Activated gamma-delta T cell treated with anti-CD3 and anti-CD28 coated beads, Interleukin-2, amount 50 U/mL, for 16 hours (primary cell): ENCODE data around the gene KAT6B.

Experiments used
- DNase-seq: peaks from one replicate; pipeline ENCODE4 v3.0.0-alpha.2; 2020; ENCODE audit warnings: low read depth

KAT6B gene

DNA sequence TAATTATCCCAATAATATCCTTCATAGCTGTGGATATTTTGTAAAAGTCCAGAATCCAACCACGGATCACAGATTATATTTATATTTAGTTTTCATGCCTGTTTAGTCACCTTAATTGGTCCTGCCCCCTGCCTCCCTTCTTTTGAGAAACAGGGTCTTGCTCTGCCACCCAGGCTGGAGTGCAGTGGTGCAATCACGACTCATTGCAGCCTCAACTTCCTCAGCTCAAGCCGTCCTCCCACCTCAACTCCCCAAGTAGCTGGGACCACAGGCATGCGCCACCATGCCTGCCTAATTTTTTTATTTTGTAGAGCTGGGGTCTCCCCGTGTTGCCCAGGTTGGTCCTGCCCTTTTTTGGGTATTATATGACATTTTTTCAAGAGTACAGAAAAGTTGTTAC, 129.4 kb downstream of the KAT6B start:
- DNase-seq, result no peak

DNA sequence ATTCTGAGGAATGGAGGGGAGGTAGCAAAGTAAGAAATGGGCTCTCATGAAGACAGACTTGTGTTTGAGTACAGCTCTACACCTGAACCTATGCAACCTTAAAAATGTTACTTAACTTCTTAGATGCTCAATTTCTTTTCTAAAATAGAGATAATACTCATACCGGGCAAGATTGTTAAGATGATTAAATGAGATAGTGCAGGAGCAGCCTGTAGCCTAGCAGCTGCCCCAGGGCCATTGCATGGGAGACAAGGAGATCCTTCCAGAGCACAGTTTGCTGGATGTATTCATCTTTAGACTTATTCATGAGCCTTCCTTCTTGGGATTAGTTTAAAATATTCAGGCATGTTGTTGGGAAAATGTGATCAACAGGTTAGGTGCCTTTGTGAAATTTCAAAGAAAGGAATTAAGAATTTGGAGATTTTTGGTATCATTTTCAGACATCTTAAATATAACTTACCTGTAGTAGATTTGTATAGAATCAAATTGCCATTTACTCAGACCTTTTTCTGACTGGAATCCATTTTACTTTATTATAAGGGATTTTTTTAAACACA, 130.2 kb downstream of the KAT6B start:
- no peak for DNase-seq

- DNase-seq, result no peak
Measured at GRCh38 chr10:74957285-74957961, 131.0 kb downstream of the KAT6B start.

GRCh38 chr10:74958316-74958715, 131.9 kb downstream of the KAT6B start:
- DNase-seq, result no peak

GRCh38 chr10:74960670-74961069, 134.3 kb downstream of the KAT6B start:
- no peak for DNase-seq

DNA sequence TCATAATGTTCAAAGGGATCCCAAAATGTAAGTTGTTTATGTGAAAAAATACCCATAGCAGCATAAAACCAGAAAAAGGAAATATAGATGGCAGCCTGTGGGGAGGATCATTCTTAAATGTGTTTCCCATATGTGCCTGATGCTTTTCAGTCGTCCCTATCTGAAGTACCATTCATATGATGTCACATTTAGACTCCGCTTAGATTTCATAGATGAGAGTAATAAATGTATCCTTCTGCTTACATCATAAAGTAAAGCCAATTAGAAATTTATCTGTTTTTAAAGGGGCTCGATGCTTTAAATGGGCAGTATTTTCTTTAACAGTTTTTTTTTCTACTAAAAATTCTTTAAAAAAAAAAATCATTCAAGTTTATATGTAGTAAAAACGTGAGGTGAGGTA, 136.1 kb downstream of the KAT6B start:
- no peak for DNase-seq

- DNase-seq, result no peak
Measured at GRCh38 chr10:74963549-74963948, 137.1 kb downstream of the KAT6B start.

DNA sequence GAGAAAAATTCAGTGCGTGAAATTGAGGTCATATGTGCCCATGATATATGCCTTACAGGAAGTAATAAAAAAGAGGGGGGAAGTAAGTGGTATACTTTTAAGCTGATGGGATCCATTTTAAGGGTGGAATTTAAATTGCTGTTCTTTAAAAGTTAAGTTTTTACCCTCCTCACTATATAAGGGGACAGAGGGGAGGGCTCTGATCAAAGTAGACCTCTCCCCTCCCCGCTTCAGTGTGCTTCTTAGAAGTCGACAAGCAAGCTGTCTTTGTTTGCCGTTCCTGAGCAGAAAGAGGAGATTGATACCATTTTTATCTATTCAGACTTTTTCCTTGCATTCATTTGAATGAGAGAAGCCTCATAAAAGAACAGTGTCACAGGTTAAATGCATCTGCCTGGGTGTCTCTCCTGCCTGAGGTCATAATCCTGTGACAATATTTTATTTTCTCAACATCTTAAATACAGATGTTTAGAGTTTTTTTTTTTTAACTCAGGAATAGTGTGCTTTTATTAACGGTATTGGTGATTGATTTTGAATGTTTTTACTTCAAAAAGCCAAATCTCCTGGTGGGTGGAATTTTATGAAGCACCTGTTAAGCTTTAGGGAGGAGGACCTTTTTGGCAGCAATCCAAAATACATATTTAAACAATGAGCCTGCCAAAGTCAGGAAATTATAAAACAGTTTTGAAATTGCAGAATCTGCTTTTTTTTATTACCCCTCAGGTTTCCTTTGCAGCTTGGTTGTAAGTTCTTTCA, 141.7 kb downstream of the KAT6B start:
- no peak for DNase-seq

DNA sequence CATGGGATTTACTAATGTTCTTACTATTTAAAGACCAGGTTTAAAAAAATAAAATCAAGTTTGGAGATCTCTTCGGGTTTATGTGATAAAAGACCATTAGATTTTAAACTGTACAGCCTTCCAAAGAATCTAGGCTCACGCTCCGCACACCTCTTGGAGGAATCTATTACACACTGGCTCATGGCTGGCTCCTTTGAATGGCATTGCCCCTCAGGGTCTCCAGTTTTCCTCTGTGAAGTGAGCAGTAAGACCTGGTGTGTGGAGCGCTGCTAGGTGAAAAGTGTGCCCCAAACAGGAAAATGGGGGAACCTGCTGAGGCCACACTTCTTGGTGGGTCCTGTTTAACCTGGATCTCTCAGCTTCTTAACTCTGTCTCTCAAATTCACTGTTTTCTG, 142.3 kb downstream of the KAT6B start:
- no peak for DNase-seq

GRCh38 chr10:74969093-74969492, 142.7 kb downstream of the KAT6B start:
- no peak for DNase-seq

DNA sequence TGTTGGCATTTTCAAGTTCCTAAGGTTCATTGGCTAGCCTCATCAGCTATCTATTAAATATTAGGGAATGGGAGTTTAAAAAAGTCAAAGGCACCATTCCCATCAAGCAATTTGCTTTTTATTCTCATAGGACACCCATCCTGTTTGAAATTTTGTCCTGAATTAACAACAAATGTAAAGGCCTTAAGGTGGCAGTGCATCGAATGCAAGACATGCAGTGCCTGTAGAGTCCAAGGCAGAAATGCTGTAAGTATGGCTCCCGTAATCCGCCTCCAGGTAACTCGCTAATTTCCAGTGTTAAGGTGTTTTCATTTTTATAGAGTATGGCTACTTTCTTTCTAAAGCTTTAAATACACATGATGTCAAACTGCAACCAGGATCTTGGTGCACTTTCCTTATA, 143.1 kb downstream of the KAT6B start:
- DNase-seq, result no peak

DNA sequence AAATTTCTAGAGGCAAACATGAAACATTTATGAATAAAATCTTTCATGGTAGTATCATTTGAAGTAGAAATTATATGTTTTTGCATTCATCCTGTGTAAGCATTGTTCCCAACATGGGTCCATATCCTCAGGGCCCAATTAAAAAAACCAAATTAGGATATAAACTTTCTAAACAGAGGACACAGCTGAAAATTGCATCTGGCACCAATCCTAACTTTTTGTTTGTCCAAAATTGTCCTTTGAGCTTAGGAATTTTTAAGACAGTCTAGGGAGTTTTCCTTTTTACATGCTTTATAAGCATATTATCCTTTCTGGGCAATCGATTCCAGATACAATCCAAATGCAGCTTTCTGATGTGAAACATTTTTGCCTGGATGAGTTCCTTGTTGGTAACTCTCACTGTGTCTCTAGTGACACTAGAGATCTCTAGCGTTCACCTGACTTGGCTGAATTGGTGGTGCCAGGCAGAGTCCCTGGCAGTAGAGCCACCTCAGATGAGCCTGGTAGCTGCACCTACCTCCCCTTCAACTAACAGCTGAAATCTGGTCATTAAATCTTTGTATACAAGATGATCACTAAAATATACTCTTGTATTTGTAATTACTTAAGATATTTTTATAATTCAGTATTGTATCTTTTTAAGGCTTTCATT, 147.5 kb downstream of the KAT6B start:
- no peak for DNase-seq

DNA sequence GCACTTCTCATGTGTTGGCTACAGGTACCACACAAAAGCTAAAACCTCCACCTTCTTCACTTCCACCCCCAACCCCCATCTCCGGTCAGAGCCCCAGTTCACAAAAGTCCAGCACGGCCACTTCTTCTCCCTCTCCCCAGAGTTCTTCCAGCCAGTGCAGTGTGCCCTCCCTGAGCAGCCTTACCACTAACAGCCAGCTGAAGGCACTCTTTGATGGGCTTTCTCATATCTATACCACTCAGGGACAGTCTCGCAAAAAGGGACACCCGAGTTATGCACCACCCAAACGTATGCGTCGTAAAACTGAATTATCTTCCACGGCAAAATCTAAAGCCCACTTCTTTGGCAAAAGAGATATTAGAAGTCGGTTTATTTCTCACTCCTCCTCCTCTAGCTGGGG, 149.4 kb downstream of the KAT6B start:
- DNase-seq, result no peak

GRCh38 chr10:74976565-74976964, 150.2 kb downstream of the KAT6B start:
- no peak for DNase-seq

DNA sequence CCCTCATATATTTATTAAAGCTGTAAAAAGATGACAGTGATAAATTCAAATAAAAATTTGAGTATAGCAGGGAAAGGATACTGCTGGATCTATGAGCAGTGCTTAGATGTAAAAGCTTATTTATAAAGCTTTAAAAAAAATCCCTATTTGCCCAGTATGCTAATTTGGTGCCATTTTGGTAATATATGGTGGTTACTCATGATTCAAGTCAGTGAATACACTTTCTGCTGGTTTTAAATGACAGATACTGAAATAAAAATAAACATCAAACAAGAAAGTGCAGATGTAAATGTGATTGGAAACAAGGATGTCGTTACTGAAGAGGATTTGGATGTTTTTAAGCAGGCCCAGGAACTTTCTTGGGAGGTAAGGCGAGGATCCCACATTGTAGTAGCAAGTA, 150.7 kb downstream of the KAT6B start:
- no peak for DNase-seq

DNA sequence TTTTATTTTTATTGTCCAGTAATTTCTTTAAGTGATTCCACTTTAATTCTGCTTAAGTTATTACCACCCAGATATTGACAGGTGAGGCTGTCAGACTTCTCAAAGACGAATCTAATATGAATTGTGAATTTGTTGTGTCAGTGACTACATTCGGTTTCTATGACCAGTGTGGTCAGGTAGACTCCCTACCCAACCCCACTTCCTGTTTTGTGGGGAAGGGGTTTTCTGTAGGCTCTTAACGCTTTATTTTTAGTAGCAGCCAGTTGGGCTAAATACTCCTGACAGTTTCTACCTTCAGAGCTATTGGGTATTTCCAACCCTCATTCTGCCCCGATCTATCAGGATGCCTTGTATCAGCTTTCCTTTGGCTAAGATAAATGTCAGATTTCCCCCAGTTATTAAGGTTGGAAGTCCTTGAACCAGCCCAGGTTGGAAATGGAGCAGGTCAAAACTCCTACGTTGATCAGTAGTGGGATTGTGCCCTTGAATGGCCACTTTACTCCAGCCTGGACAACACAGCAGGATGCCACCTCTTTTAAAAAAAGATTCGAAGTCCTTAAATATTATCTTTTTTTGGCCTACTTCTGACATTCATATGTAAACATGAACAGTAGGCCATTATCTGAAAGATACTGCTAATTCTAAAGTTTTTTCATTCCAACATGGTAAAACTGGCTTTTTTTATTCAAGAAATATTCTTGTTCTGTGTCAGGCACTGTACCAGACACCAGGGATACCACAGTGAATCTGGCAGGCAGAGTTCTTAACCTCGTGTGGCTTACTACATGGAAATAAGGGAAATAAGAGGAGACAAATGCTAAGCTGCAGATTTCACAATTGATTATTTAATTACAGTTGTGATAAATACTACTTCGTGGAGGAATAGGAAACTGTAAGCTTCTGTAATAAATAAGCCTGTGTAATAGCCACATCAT, 151.8 kb downstream of the KAT6B start:
- DNase-seq, result peak; percentile 24

GRCh38 chr10:74981831-74982633, 155.6 kb downstream of the KAT6B start:
- DNase-seq, result no peak

GRCh38 chr10:74982634-74982982, 156.2 kb downstream of the KAT6B start:
- no peak for DNase-seq

GRCh38 chr10:74983383-74983782, 157.0 kb downstream of the KAT6B start:
- DNase-seq, result no peak

GRCh38 chr10:74987339-74988053, 161.1 kb downstream of the KAT6B start:
- DNase-seq, result no peak
